ENCODE measurements around the gene IBA57. TPM values are rescaled to one million over a fixed set of nuclear protein-coding genes. Genes with fewer than 3 reads are reported as not detected.

Gene IBA57
- polyA plus RNA-seq, 1 of the 3 experiments (the other 2 are of a cell fraction), result 1.8 TPM

- WGBS (ENCODE audit: low lambda C conversion rate), result 89% methylated on average over 13 of the region's 16 CpGs
These were observed 45.3 kb downstream of the IBA57 start for GRCh38 chr1:228210712-228211530.

More at GRCh38 chr1:228210712-228211530, 45.3 kb downstream of the IBA57 start:
- CTCF ChIA-PET, result interaction anchor here (0.6 to 1.4 kb wide), 5 partner anchors 19 to 304 kb away, joined by 3 to 8 read pairs (median 3); no protein-coding TSS in a partner anchor
- POLR2A ChIA-PET, result interaction anchor here (1.3 kb wide), 1 partner anchor 45 kb away, joined by 4 read pairs; the partner anchor contains the start of gene IBA57
- no peak for DNase-seq
- Histone ChIP-seq H3K27me3 (ENCODE audit: insufficient read depth) (no peaks in the 10 kb centered on the region), H3K4me2 (no peak overlapping the region), H3K9me2 (no peaks in the 10 kb centered on the region), H3K36me3 (replicated peaks in 1 of 2; ENCODE audit: control insufficient read depth in 1 of 2, insufficient read depth in 2 of 2, low read length in 1 of 2) (no peaks in the 10 kb centered on the region), H3K4me1 (ENCODE audit: control insufficient read depth in 1 of 2, insufficient read depth in 2 of 2, low read depth in 1 of 2, low read length in 1 of 2) (peaks cover 0 to 26% of the 10 kb centered on the region in 2 experiments; a peak in 1 of 4 replicates), H3K9ac (no peak overlapping the region), H2AFZ (ENCODE audit: low read depth) (no peak overlapping the region), H3K27ac (ENCODE audit: low read depth in 2 of 2, low read length in 1 of 2) (no peak overlapping the region), H3F3A (replicated peaks; ENCODE audit: insufficient read depth) (no peaks in the 10 kb centered on the region), H3K79me2 (ENCODE audit: insufficient read depth) (no peaks in the 10 kb centered on the region), H3K9me3 (no peaks in the 10 kb centered on the region), H4K20me1 (ENCODE audit: insufficient read depth) (no peaks in the 10 kb centered on the region), H3K4me3 (ENCODE audit: low read depth in 2 of 2, low read length in 1 of 2) (no peak overlapping the region)
- TF ChIP-seq FOSL2 (IDR thresholded peaks at IDR 0.05; ENCODE audit: borderline replicate concordance, low read depth) (no peak), RXRA (IDR thresholded peaks at IDR 0.05; ENCODE audit: borderline replicate concordance, low read depth) (no peak), RFX5 (IDR thresholded peaks at IDR 0.05; ENCODE audit: low read length) (no peak), FOXJ3 (CRISPR knock-in tag; IDR thresholded peaks at IDR 0.05) (no peak), NRF1 (IDR thresholded peaks at IDR 0.05; ENCODE audit: low read depth, low read length) (no peak), RAD21 (IDR thresholded peaks at IDR 0.05; ENCODE audit: low read length) (no peak), ELF1 (IDR thresholded peaks at IDR 0.05) (no peak), IRF3 (IDR thresholded peaks at IDR 0.05; ENCODE audit: low read depth, low read length) (no peak), YY1 (IDR thresholded peaks at IDR 0.05; ENCODE audit: low read depth) (no peak), ZBTB33 (IDR thresholded peaks at IDR 0.05; ENCODE audit: borderline replicate concordance, low read depth) (no peak), TAF1 (IDR thresholded peaks at IDR 0.05; ENCODE audit: borderline replicate concordance, low read depth, low read length) (no peak), REST (IDR thresholded peaks at IDR 0.05; ENCODE audit: low read depth, low read length) (no peak)
